GM19193 (cell line): Measurements from ENCODE around the gene AMY1C.
"Not testable (repeated sequence)": the region's sequence is repeated elsewhere in the genome, so short reads cannot be mapped to it uniquely, and the experiment has no call there.

Source experiments
- POLR2A ChIP-seq: IDR thresholded peaks from 4 replicates; pipeline ENCODE4 v1.6.1; 2011; ENCODE audit not compliant: insufficient read depth, insufficient read length; ENCODE audit errors: extremely low read depth

The AMY1C gene

GRCh38 chr1:103749598-103749997, at the start of gene AMY1C:
AMY1C (plus strand) TSS chr1:103749898; CDS start chr1:103750470, 572 bp downstream.
- not testable (repeated sequence) for TF ChIP-seq POLR2A

GRCh38 chr1:103761896-103762295, 12.2 kb downstream of the AMY1C start:
- TF ChIP-seq POLR2A: no peak

DNA sequence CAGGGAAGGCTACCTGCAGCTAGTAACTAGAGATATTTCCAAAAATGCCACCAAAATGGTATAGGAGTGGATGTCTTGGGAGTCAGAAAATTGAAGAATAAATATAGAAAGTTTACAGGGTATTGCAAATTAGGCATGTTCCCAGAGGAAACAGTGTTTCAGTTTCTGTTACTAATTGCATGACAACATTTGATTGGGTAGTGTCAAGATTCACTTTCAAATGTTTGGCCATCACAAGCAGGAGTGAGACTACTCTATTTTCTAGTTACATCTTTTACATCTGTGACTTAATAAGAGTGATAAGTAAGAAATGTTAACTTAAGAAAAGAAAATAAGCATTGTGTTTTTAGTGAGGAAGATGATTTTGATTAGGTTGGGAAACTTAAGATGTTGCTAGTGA, 30.2 kb downstream of the AMY1C start:
- TF ChIP-seq POLR2A: no peak

- no peak for TF ChIP-seq POLR2A
Measured at GRCh38 chr1:103783944-103784377, 34.3 kb downstream of the AMY1C start.

- no peak for TF ChIP-seq POLR2A
Measured at GRCh38 chr1:103788377-103788776, 38.7 kb downstream of the AMY1C start.

DNA sequence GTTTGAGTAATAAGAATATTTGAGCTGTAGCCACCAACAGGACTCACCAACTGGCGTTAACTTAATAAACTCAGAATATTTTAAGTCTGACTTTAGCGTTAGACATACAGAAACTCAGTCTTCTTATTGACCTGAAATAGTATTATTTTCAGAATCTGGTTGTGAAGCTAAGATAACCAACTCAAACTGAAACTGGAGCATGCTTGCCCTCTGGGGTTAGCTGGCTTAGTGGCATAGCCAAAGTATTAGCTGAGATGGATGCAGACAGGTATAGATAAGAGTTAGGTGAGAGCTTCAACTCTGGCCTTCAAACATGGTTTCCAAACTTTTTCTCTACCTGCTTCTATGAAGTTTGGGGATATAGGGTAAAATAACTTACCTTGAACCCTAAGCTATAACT, 40.5 kb downstream of the AMY1C start:
- no peak for TF ChIP-seq POLR2A
